ENCODE data around the gene OR52N5.

DNA sequence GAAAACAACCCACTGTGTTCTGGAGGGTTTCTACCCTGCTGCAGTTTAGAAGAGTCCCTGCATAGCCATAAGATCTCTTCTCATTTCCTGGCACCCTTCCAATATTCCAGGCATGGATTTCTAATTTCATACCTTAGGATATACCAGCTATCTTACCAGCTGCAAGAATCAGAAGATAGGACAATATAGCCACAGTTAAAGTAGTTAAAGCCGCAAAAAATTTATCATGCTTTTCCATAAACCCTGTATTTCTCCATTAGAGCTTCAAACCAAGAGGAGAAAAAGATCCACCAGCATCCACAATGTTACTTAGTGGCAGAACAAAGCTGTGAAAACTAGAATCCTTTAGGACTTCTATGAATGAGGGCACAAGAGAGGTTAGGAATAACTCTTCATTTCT, 55.5 kb downstream of the OR52N5 start:
- TF ChIP-seq, protein P1, sequence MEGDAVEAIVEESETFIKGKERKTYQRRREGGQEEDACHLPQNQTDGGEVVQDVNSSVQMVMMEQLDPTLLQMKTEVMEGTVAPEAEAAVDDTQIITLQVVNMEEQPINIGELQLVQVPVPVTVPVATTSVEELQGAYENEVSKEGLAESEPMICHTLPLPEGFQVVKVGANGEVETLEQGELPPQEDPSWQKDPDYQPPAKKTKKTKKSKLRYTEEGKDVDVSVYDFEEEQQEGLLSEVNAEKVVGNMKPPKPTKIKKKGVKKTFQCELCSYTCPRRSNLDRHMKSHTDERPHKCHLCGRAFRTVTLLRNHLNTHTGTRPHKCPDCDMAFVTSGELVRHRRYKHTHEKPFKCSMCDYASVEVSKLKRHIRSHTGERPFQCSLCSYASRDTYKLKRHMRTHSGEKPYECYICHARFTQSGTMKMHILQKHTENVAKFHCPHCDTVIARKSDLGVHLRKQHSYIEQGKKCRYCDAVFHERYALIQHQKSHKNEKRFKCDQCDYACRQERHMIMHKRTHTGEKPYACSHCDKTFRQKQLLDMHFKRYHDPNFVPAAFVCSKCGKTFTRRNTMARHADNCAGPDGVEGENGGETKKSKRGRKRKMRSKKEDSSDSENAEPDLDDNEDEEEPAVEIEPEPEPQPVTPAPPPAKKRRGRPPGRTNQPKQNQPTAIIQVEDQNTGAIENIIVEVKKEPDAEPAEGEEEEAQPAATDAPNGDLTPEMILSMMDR (IDR thresholded peaks at IDR 0.05): no peak
- TF ChIP-seq POLR2AphosphoS5 (IDR thresholded peaks at IDR 0.05; ENCODE audit: low read depth, low read length): no peak
